ENCODE results near the gene C1D.

DNA sequence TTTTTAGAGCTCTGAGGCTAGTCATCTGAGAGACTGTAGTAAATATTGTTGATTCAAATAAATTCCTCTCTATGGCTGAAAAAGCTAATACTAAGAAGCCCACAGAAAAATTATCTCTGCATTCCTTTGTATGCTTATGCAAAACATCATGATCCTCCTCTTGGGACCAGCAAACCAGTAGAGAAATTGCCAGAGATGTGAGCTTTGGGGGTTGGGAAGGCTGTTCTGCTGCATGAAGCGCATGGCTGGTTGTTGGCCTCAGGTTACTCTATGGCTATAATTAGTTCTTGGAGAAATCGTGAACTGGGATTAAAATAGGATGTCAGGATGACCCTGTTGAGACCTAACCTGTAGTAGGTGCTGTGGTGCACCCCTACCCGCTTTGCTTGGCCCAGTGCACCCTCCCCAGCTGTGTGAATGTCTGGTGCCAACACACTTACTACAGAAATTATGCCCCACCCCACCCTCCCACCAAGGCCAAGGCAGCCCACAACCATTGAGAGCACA, 35.5 kb upstream of the C1D start:
- TF ChIP-seq, protein P1, sequence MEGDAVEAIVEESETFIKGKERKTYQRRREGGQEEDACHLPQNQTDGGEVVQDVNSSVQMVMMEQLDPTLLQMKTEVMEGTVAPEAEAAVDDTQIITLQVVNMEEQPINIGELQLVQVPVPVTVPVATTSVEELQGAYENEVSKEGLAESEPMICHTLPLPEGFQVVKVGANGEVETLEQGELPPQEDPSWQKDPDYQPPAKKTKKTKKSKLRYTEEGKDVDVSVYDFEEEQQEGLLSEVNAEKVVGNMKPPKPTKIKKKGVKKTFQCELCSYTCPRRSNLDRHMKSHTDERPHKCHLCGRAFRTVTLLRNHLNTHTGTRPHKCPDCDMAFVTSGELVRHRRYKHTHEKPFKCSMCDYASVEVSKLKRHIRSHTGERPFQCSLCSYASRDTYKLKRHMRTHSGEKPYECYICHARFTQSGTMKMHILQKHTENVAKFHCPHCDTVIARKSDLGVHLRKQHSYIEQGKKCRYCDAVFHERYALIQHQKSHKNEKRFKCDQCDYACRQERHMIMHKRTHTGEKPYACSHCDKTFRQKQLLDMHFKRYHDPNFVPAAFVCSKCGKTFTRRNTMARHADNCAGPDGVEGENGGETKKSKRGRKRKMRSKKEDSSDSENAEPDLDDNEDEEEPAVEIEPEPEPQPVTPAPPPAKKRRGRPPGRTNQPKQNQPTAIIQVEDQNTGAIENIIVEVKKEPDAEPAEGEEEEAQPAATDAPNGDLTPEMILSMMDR (IDR thresholded peaks at IDR 0.05): no peak
- no peak for TF ChIP-seq POLR2A (IDR thresholded peaks at IDR 0.05)
